Hematopoietic multipotent progenitor cell treated with erythropoietin and hydrocortisone succinate and interleukin-3 and kit ligand, for 17 days (in vitro differentiated cells): Measurements from ENCODE around the gene PRKCA.

Experiments
- DNase-seq: peaks from one replicate; pipeline ENCODE4 v3.0.0-alpha.2; 2015; ENCODE audit warnings: low spot score

The PRKCA gene

GRCh38 chr17:66655461-66655860, 353.0 kb downstream of the PRKCA start:
- DNase-seq: no peak

GRCh38 chr17:66655861-66656260, 353.4 kb downstream of the PRKCA start:
- DNase-seq: no peak

- DNase-seq: no peak
These were observed 359.2 kb downstream of the PRKCA start for GRCh38 chr17:66661411-66662256.

GRCh38 chr17:66662496-66662895, 360.1 kb downstream of the PRKCA start:
- no peak for DNase-seq

GRCh38 chr17:66663041-66663606, 360.7 kb downstream of the PRKCA start:
- no peak for DNase-seq

GRCh38 chr17:66664336-66664735, 361.9 kb downstream of the PRKCA start:
- DNase-seq: no peak

GRCh38 chr17:66665194-66665593, 362.8 kb downstream of the PRKCA start:
- DNase-seq: no peak

- no peak for DNase-seq
These were observed 364.7 kb downstream of the PRKCA start for GRCh38 chr17:66667090-66667489.

GRCh38 chr17:66667491-66668030, 365.1 kb downstream of the PRKCA start:
- no peak for DNase-seq

- DNase-seq: no peak
These were observed 367.8 kb downstream of the PRKCA start for GRCh38 chr17:66670206-66670605.

- DNase-seq: no peak
These were observed 368.7 kb downstream of the PRKCA start for GRCh38 chr17:66671156-66671555.

GRCh38 chr17:66673668-66674276, 371.4 kb downstream of the PRKCA start:
- no peak for DNase-seq

- no peak for DNase-seq
These were observed 373.0 kb downstream of the PRKCA start for GRCh38 chr17:66675273-66675990.

- DNase-seq: no peak
These were observed 373.6 kb downstream of the PRKCA start for GRCh38 chr17:66675991-66676371.

- DNase-seq: no peak
These were observed 374.0 kb downstream of the PRKCA start for GRCh38 chr17:66676421-66676820.

- no peak for DNase-seq
These were observed 375.0 kb downstream of the PRKCA start for GRCh38 chr17:66677201-66677981.

- no peak for DNase-seq
These were observed 375.6 kb downstream of the PRKCA start for GRCh38 chr17:66678061-66678460.

GRCh38 chr17:66678827-66679226, 376.4 kb downstream of the PRKCA start:
- DNase-seq: no peak

GRCh38 chr17:66679631-66680517, 377.5 kb downstream of the PRKCA start:
- DNase-seq: no peak

GRCh38 chr17:66682283-66682682, 379.9 kb downstream of the PRKCA start:
- no peak for DNase-seq

- no peak for DNase-seq
These were observed 381.8 kb downstream of the PRKCA start for GRCh38 chr17:66684261-66684660.
